ENCODE results near the gene TNN.

TNN gene

GRCh38 chr1:175174309-175175102 is 106.9 kb downstream of the TNN start:
- DNase-seq (ENCODE audit: low read depth) = no peak

GRCh38 chr1:175176246-175176645 is 108.6 kb downstream of the TNN start:
- no peak for DNase-seq (ENCODE audit: low read depth)

GRCh38 chr1:175178056-175178455 is 110.4 kb downstream of the TNN start:
- no peak for DNase-seq (ENCODE audit: low read depth)

GRCh38 chr1:175178456-175178855 is 110.8 kb downstream of the TNN start:
- DNase-seq (ENCODE audit: low read depth) = no peak

- no peak for DNase-seq (ENCODE audit: low read depth)
Measured at GRCh38 chr1:175179837-175180590, 112.4 kb downstream of the TNN start.

- DNase-seq (ENCODE audit: low read depth) = no peak
Measured at GRCh38 chr1:175182201-175182746, 114.6 kb downstream of the TNN start.

GRCh38 chr1:175183586-175183985 is 116.0 kb downstream of the TNN start:
- no peak for DNase-seq (ENCODE audit: low read depth)

- no peak for DNase-seq (ENCODE audit: low read depth)
Measured at GRCh38 chr1:175185903-175186302, 118.3 kb downstream of the TNN start.

- no peak for DNase-seq (ENCODE audit: low read depth)
Measured at GRCh38 chr1:175186433-175187160, 119.0 kb downstream of the TNN start.

- peak; percentile 34 for DNase-seq (ENCODE audit: low read depth)
Measured at GRCh38 chr1:175188936-175189335, 121.3 kb downstream of the TNN start.

- DNase-seq (ENCODE audit: low read depth) = no peak
Measured at GRCh38 chr1:175191659-175192058, 124.0 kb downstream of the TNN start.

GRCh38 chr1:175192111-175192629 is 124.5 kb downstream of the TNN start:
- peak; percentile 20 for DNase-seq (ENCODE audit: low read depth)

GRCh38 chr1:175192630-175193526 is 125.2 kb downstream of the TNN start, which contains the start of gene KIAA0040:
KIAA0040 (minus strand) TSS chr1:175192776; CDS start chr1:175161013, 31,763 bp downstream.
- DNase-seq (ENCODE audit: low read depth) = peak; percentile 51

- DNase-seq (ENCODE audit: low read depth) = no peak
Measured at GRCh38 chr1:175193527-175193910, 125.9 kb downstream of the TNN start.

- no peak for DNase-seq (ENCODE audit: low read depth)
Measured at GRCh38 chr1:175195281-175195680, 127.6 kb downstream of the TNN start.

- no peak for DNase-seq (ENCODE audit: low read depth)
Measured at GRCh38 chr1:175195798-175196197, 128.2 kb downstream of the TNN start.

- DNase-seq (ENCODE audit: low read depth) = no peak
Measured at GRCh38 chr1:175197531-175197930, 129.9 kb downstream of the TNN start.
